GM19455 (cell line): ENCODE results near the gene ADCYAP1R1.
A peak's percentile ranks its signal among the peaks of the same experiment; 100 is the strongest.
"Not testable (repeated sequence)": the region's sequence is repeated elsewhere in the genome, so short reads cannot be mapped to it uniquely, and the experiment has no call there.

Experiments used
- ATAC-seq: cut with Tn5 transposase; IDR thresholded peaks from one replicate; pipeline ENCODE4 v1.9.1; 2021; ENCODE audit not compliant: unreplicated experiment

ADCYAP1R1 gene

GRCh38 chr7:31126976-31127375, 74.9 kb downstream of the ADCYAP1R1 start:
- ATAC-seq = no peak

DNA sequence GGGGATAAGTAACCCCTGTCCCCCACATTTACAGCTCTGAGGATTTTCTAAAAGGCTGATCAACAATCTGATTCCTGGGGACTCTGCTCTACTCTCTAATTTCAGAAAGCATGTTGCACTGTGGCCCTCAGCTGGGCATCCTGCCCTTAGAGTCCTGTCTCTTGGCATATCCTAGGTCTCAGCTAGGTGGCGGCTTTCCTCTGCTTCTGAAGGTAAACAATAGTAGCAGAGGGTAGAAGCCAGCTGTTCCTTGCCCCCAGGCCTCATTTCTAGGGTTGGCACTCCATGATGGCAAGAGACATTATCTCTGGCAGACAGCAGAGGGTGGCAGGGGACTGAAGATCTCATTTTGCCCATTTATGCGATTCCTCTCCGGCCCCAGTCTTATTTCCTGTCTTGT, 77.0 kb downstream of the ADCYAP1R1 start:
- no peak for ATAC-seq

DNA sequence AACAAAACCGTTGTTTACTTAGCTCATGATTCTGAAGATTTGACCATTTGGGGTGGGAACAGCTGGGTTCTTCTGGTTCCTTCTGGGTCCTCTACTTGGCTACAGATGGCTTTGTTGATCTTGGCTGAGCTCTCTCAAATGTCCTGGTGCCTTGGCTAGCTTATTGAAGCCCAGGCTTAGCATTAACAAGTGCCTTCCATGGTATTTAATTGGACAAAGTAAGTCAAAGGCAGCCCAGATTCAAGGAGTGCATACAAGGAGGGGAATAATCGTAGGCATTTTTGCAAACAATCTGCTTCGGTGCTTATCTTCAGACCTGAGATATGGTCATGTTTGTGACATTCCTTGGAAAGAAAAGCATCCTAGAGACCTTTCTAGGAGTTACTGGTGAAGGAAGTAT, 81.4 kb downstream of the ADCYAP1R1 start:
- no peak for ATAC-seq

GRCh38 chr7:31134246-31135188, 82.4 kb downstream of the ADCYAP1R1 start:
- ATAC-seq = peak; percentile 95

DNA sequence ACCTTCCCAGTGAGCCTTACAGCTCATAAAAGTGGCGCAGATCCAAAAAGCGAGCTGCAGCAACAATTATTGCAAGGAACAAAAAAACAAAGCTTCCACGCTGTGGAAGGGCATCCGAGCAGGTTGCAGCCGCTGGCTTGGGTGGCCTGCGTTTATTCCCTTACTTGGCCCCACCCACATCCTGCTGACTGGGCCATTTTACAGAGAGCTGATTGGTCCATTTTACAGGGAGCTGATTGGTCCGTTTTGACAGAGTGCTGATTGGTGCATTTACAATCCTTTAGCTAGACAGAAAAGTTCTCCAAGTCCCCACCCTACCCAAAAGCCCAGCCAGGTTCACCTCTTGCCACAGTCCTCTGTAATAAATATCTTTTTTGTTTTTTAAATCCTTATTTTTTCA, 85.1 kb downstream of the ADCYAP1R1 start:
- no peak for ATAC-seq

DNA sequence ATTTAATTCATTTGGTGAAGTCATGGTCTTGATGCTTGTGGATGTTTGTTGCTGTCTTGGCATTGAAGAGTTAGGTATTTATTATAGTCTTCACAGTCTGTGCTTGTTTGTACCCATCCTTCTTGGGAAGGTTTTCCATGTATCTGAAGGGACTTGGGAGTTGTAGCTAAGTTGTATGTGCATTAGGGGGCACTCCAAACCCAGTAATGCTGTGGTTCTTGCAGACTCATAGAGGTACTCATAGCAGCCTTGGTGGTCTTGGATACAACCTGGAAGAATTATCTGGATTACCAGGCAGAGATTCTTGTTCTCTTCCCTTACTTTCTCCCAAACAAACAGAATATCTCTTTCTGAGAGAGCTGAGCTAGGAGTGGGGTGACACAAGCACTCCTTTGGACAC, 93.2 kb downstream of the ADCYAP1R1 start:
- no peak for ATAC-seq

- ATAC-seq = no peak
Measured at GRCh38 chr7:31146030-31146429, 93.9 kb downstream of the ADCYAP1R1 start.

DNA sequence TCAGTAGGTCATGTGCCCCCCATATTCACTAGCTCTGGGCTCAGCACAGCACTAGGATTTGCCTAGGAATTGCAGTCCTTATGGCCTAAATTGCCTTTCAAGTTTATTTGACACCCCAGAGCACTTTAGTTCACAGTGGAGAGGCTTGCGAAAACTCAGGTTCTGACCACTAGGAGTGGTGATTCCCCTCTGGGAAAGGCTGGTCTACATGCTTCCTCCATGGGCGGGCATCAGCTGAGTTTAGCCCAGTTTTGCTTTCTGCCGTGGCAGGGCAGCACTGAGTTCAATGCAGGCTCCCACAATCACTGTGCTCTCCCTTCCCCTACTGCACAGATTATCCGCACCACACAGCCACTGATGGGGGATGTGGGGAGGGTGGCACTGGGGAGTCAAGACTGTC, 94.4 kb downstream of the ADCYAP1R1 start:
- ATAC-seq = no peak

GRCh38 chr7:31151849-31152248, 99.7 kb downstream of the ADCYAP1R1 start:
- ATAC-seq = no peak

GRCh38 chr7:31153318-31153717, 101.2 kb downstream of the ADCYAP1R1 start:
- ATAC-seq = not testable (repeated sequence)

DNA sequence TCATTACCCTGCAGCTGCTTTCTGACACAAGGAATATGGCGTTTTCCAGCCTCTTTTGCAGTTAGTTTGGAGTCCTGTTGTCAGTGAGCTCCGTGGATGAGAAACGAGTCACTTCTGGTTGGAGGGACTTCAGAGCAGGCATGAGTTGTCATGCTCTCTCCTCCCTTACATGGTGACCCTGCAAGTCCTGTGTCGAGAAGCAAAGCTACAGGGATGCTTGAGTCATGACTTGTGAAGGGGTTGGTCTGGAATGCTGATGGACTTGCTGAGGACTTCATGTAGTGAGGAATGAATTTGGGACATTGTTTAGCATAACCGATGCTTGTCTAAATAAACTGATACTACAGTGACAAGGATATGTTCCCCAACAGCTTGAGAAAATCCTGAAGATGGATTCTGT, 108.8 kb downstream of the ADCYAP1R1 start:
- no peak for ATAC-seq
